Hepatic stellate cell (primary cell): ENCODE measurements around the gene IPO9.
A peak's percentile ranks its signal among the peaks of the same experiment; 100 is the strongest.
"Not testable (repeated sequence)": the region's sequence is repeated elsewhere in the genome, so short reads cannot be mapped to it uniquely, and the experiment has no call there.

ENCODE experiments used
- DNase-seq: peaks from one replicate; pipeline ENCODE4 v3.0.0; 2011; ENCODE audit warnings: low spot score

IPO9 gene

DNA sequence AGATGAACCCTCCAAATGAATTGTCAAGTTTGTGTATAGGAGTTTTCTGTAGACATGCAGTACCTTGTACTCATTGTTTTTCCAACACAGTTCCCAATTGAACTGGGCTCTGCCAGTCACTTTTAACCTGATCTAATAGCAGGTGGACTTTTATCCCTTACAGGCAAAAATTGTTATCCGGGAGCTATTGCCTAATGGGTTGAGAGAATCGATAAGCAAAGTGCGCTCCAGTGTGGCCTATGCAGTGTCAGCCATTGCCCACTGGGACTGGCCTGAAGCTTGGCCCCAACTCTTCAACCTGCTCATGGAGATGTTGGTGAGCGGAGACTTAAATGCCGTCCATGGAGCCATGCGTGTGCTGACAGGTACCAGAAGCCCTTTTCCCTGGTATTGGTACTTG is 19.3 kb downstream of the IPO9 start:
- no peak for DNase-seq

DNA sequence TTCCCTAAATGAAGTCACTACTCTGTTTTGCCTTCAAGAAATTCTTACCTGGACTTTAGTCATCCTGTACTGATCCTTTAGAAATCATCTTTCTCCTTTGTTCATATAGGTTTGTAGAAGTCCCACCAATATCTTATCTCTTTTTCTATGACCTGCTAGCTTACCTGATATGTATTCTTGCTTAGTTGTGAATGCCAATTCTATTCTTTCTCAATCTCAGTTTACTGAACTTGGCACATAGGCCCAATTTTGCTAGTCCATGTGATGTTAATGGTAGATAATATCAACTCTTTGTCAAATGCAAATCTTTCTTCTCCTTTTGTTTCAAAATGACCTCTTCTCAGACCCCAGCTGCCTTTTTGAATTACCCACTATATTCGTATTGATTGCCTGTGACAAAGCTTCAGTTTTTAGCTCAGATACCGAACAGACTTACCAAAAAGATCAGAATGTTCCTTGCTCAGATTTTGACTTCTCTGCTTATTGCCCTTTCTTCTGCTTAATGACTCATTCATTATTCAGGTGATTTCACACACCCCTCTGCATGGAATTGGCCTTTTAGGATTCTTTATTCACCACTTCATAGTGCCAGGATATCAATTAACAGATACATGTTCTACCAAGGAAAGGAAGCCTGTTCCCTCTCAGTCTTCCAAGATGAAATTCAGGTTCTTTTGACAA is 20.6 kb downstream of the IPO9 start:
- DNase-seq = no peak

GRCh38 chr1:201850053-201850397 is 21.1 kb downstream of the IPO9 start:
- DNase-seq = peak; percentile 46

DNA sequence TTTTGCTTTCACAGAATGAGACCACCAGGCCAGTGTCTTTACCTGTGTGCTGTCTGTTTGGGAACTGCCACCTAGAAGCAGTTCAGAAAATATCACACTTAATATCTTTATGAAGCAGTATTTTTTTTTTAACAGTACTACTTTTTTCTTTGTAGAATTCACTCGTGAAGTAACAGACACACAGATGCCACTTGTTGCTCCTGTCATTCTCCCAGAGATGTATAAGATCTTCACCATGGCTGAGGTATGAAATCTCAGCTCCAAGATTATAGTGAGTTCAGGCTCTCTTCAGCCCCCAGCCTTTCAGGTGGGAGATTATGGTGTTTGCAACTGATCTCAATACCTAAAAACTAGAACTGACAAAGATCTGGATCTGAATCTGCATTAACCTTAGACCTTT is 23.0 kb downstream of the IPO9 start:
- DNase-seq = no peak

DNA sequence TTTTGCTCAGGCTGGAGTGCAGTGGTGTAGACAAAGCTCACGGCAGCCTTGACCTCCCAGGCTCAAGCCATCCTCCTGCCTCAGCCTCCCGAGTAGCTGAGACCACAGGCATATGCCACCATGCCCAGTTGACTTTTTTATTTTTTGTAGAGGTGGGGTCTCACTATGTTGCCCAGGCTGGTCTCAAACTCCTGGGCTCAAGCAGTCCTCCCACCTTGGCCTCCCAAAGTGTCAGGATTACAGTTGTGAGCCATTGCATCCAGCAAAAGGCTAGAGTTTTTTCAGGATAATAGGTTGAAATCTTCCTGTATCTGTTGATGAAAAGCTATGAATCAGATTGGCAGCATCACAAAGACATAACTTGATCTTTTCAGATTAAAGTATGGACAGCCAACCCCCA is 27.8 kb downstream of the IPO9 start:
- not testable (repeated sequence) for DNase-seq

DNA sequence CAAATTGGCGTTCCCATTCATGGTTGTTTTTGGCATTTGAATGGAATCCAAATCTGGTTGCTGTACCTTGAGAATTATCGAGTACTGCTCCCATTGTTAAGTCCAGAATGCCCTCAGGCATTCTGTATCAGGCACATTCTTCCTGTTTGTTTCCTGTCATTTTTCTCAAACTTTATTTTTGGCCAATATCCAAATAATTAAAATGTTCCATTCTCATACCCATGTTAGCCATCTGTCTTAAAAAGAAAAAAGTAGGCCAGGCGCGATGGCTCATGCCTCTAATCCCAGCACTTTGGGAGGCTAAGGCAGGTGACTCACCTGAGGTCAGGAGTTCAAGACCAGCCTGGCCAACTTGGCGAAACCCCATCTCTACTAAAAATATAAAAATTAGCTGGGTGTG is 30.5 kb downstream of the IPO9 start:
- DNase-seq = no peak

- no peak for DNase-seq
These were observed 32.5 kb downstream of the IPO9 start for GRCh38 chr1:201861448-201861847.

- no peak for DNase-seq
These were observed 41.4 kb downstream of the IPO9 start for GRCh38 chr1:201870397-201870796.

DNA sequence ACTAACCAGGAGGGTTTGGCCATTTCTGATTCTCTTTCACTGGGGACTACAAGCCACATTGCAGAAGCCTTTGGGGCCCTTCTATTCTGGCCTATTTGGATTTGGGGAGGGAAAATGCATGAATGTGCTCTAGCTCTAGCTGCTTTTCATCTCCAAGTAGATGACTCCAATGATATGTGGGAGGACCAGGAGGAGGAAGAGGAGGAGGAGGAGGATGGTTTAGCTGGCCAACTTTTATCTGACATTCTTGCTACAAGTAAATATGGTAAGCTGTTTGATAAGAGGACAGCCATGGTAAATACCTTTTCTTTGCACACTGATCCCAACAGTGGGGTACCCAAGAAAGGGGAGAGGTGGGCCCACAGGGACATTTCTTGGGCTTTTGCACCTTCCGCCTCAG is 45.7 kb downstream of the IPO9 start:
- no peak for DNase-seq

DNA sequence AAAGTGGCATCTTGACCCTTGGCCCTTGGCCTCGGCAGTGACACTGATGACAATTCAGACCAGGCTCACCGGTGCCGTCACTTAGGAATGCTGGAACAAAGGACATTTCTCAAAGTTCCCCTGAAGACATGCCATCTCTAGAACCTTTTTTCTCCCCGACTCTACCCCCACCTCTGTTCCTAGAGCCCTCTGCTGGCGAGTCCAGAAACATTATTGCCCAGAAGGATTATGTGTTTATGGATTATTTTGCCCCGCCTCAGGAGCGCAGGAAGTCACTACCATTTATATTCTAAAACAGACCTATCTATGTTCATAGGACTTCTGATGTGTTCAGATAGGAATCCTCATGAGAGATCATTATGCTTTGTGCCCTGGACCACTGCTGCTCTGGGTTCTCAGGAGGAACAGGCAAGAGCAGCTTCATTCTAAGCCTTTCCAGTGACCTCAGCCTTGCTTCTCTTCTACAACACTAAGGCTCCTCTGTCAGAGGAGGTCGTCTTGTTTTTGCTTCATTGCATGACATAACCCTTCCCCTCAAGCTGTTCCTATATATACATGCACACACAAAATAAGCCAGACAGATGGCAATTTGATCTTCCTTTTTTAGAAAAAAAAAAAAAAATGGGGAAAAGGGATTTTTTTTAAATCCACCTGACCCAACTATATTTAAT is 47.3 kb downstream of the IPO9 start:
- no peak for DNase-seq

DNA sequence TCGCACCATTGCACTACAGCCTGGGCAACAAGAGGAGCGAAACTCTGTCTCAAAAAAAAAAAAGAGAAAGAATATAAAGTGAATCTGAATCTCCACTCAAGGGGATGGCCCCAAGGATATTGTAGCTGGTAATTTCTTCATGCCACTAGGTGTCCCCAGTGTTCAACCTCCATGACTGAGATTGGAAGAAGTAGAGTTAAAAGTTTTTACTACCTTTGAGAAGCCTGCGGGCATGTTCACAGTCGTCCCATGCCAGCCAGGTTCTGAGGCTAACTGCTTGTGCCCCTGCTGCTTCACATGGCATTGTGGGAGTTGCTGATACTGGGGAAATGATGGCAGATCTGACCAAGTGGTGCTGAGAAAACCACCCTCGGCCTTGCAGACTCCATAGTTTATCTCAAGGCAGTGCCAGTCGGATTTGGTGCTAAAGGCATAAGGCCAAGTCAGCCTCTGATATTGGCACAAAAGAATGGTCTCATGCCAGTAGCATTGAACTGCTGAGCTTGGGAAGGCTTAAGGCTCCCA is 49.0 kb downstream of the IPO9 start:
- no peak for DNase-seq

DNA sequence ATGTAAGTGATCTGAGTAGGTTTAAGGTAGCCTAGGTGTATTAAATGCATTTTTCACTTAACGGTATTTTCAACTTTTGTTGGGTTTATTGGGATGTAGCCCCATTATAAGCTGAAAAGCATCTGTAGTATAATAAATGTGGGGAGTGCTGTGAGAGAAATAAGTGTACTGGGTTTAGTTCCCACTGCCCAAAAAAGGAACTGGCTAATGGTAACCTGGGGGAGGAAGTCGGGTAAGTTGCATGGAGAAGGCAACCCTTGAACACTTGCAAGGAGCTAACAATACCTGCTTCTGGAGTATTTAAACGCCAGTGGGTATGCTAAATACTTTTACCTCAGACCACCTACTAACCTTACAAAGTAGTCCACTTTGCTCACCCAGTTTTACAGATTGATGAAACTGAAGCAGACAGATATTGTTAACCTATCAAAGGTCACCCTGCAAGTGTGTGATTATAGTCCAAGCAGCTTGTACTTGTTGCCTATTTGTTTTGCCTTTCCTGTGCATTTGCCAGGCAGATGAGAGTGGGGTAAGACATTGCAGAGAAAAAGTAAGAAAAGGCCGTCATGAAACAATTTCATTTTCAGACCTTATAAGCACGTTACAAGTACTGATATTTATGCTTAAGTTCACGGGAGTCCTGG is 52.1 kb downstream of the IPO9 start:
- no peak for DNase-seq

DNA sequence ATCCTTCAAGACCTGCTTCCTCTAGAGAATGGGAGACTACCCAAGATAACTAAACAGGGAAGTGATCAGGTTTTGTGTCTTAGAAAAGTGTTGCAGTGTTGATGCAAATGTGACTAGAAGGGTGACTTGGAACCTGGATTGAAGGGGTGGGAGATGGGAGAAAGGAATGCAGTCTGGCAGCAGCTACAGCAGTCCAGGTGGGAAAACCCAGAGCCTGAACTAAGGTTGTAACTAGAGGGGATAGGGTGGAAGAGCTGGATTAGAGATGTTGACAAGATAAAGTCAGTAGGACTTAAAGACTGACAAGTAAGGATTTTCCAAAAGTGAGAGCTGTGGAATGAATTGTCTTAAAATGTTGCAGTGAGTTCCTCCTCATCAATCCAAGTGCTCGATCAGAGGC is 52.7 kb downstream of the IPO9 start:
- no peak for DNase-seq

- peak; percentile 72 for DNase-seq
These were observed 53.7 kb downstream of the IPO9 start for GRCh38 chr1:201882665-201883132.

DNA sequence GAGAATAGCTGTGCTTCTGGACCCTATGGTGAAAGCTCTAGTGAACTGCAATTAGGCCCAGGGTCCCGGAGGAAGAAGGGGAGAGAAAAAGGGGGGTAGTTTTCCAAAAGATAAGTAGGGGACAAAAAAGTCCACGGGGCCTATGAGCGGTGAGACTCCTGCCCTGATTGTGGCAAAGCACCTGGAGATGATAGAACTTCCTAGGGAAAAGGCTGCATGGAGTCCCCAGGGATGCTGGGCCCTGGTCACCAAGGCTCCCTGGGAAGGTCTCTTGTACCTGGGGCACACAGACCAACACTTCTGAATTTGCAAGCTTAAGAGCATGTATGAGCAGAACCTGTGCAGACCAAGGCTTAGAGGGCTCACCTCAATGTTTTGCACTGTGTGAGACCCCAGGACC is 54.3 kb downstream of the IPO9 start:
- DNase-seq = no peak

DNA sequence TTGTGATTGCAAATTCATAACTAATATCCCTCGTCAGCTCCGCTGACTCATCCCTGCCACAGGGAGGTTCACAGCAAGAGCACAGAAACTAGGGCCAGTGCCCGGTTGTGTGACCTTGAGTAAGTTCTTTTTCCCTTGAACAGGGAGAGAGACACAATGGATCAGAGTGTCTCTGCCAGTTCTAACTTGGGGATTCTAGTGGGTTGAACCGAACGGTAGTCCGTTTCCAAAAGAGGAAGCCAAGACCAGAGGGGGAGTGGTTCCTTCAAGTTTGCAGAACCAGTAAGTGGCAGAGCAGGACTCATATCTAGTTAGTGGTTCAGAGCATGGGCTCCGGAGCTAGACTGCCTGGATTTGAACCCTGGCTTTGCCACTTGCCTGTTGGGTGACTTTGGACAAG is 54.8 kb downstream of the IPO9 start:
- no peak for DNase-seq

- no peak for DNase-seq
These were observed 55.5 kb downstream of the IPO9 start for GRCh38 chr1:201884425-201884824.

DNA sequence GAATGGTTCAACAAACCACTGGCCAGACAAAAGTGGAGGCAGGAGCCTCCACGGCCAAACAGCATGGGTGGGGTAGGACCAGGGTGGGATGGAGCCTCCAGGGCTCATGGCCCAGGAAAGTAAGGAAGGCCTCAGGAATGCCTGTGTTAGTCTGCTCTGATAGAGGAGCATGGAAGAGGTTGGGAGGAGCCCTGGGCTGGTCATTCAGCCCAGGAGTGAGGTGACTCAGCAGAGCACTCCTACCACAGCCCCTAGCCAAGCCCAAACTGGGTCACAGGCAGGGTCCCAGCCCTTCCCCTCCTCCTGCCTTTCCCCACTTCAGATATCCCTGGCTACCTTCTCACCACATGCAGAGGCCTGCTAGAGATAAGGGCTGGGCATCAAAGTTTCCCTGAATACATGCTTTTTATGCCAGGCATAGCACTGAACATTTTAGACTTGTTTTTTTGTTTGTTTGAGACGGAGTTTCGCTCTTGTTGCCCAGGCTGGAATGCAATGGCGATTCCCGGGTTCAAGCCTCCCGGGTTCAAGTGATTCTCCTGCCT is 56.6 kb downstream of the IPO9 start:
- peak; percentile 81 for DNase-seq

- DNase-seq = no peak
These were observed 57.3 kb downstream of the IPO9 start for GRCh38 chr1:201886103-201886885.

DNA sequence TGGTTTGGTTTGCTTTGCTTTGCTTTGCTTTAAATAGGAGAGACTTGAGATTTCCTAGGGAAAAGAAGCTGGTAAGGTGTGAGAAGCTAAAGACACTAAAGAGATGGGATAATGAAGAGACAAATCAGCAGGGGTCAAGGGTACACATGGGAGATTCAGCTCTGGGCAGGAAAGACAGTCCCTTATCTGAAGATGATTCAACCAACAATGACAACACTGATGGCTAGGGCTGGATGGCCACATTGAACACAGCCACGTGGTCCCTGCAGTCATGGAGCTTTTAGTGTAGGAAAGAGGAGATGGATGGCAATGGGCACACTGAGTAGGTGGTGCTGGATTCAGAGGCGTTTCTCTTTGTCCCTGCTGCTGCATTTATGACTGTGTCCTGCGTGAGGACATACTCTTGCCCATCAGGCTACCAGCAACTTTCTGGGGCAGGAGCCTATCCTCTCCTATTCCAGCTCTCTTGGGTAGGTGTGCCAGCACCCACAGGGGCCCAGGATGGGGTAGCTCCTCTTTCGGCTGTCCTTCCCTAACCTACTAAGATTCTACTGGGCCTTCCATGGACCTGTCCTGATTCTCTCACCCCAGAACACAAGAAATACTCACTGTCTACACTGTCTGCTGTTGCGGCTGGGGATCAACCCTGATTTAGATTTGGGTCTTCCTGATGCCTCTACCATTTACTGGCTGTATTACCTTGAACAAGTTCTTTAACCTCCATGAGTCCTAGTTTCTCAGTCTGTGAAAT is 58.3 kb downstream of the IPO9 start:
- no peak for DNase-seq

DNA sequence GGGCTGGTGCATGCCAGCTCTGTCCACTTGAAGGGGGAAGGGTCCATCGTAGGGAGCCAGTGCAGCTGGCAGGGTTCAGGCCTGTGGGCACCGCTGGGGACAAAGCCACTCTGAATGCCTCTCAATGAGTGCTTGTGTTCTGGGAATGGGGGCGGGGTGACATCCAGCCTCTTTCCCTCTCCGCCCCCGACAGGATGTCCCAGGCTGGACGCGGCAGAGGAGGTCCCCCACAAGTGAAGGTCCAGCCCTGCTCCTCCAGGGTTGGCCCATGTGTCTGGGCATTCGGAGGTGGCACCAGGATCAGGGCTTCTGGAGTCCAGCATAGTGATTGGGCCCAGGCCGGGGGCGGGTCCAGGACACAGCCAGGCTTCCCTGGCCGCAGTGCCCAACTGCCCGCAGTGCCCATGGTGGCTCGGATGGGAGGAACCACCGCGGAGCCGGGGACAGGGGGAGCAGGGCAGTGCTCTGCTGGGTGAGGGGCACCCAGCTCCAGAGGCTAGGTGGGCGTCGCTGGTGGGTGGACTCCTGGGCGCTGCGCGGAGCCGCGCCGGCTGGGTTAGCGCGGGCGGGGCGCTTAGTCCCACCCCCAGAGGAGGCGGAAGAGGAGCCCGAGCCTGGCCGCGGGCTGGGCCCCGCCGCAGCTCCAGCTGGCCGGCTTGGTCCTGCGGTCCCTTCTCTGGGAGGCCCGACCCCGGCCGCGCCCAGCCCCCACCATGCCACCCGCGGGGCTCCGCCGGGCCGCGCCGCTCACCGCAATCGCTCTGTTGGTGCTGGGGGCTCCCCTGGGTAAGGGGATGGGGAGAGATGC is 59.5 kb downstream of the IPO9 start, which contains the start of gene SHISA4:
Gene SHISA4 (plus strand): TSS at position 617 of the 808 bp plus-strand sequence. CDS start 97 bp downstream, at position 714.
- peak; percentile 87 for DNase-seq
